Measurements from ENCODE around the gene PKP3. TPM values are rescaled to one million over a fixed set of nuclear protein-coding genes. Genes with fewer than 3 reads are reported as not detected.

PKP3 gene
- total and polyA plus RNA-seq, 2 donors (not counting 1 experiment from before 2014, with no cell fraction given), result 0.78 TPM; not detected in 1

DNA sequence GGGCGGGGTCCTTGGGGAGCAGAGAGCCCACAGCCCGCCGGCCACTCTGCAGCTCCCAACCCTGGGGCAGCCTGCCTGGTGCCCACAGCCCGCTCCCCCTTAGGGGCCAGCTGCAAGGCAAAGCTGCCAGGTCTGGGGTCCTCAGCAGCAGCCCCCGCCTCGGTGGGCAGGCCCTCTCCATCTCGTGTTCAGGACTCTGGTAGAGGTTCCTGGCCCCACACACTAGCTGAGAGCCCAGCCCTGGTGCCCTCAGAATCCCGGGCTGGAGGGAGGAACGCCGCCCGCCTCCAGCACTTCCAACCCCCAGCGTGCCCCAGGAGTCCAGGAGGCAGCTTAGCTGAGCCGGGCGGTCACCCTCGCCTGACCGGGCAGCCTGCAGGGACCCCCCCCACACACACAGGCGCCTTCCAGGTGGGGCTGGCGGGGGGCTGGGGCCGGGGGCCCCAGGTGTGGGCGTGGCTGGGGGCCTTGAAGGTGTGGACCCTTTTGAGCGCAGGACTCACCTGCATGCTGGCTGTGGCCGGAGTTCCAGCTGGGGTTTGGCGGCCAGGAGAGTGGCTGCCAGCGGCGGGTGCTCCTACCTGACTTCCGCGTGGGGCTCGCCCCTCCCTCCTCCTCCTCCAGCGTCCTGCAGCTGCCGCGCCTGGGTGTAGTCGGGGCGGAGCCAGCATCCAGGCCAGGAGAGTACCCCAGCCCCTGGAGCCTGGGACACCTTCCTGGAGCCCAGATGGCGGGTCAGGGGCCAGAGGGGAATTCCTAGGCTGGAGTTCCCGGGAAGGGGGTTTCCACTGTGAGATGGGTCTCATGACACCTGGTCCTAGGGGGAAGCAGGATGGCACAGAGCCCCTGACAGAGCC, 47.6 kb downstream of the PKP3 start, which contains the start of gene ANO9:
ANO9 (minus strand) TSS at position 594 of the 857 bp plus-strand sequence; CDS start at position 509, 85 bp downstream.
- Histone ChIP-seq H2AFZ (ENCODE audit: insufficient read depth, low read depth, low read length, poor library complexity, severe bottlenecking) (peak within 1 kb of the TSS; percentile 76), H3K9ac (ENCODE audit: low read length) (peak within 1 kb of the TSS; percentile 67), H3K36me3 (replicated peaks in 1 of 2; ENCODE audit: control extremely low read depth in 1 of 2, control insufficient read depth in 1 of 2, extremely low read depth in 1 of 2, insufficient read depth in 2 of 2, low read length in 1 of 2) (no peaks in the 10 kb centered on the region), H3K79me2 (ENCODE audit: control insufficient read depth, insufficient read depth, low read length) (peaks cover 16% of the 10 kb centered on the region), H4K20me1 (ENCODE audit: control insufficient read depth, insufficient read depth, low read length, poor library complexity, severe bottlenecking) (no peaks in the 10 kb centered on the region), H3K4me1 (ENCODE audit: control insufficient read depth in 2 of 2, insufficient read depth in 2 of 2, low read length in 2 of 2) (peaks cover 6 to 14% of the 10 kb centered on the region in 2 donors), H3K27me3 (replicated peaks in 1 of 4; ENCODE audit: control extremely low read depth in 1 of 4, control insufficient read depth in 3 of 4, insufficient read depth in 4 of 4, low read length in 3 of 4) (no peaks in the 10 kb centered on the region), H3K27ac (ENCODE audit: low read length in 2 of 2) (peak within 1 kb of the TSS in 1 of 2 donors; percentile 64), H3K9me3 (ENCODE audit: control extremely low read depth in 1 of 3, control insufficient read depth in 2 of 3, insufficient read depth in 1 of 3, low read length in 2 of 3) (no peaks in the 10 kb centered on the region), H3K4me3 (ENCODE audit: control extremely low read depth in 1 of 5, extremely low read depth in 1 of 5, insufficient read depth in 1 of 5, low read depth in 2 of 5, low read length in 4 of 5) (peak within 1 kb of the TSS in 4 of 5 experiments; percentile 41 to 58 (median 52)), H3K4me2 (replicated peaks; ENCODE audit: low read depth, low read length, poor library complexity, severe bottlenecking) (peak within 1 kb of the TSS; percentile 84)
- no peaks in the 10 kb centered on the region for H3K27me3 Mint-ChIP-seq
- ATAC-seq (ENCODE audit: low read depth), result peak; percentile 86
- H3K4me1 Mint-ChIP-seq, result peaks cover 13% of the 10 kb centered on the region
- H3K4me3 Mint-ChIP-seq, result peak within 1 kb of the TSS; percentile 75
- no peak within 1 kb of the TSS for H3K27ac Mint-ChIP-seq
- no peaks in the 10 kb centered on the region for H3K9me3 Mint-ChIP-seq (ENCODE audit: insufficient read depth)
- 23% methylated on average over 22 of the region's 35 CpGs for WGBS (ENCODE audit: insufficient coverage)
- peak; percentile 78 for DNase-seq
- intact Hi-C loops (cut with micrococcal nuclease), result no loop called here
- TF ChIP-seq, protein P1, sequence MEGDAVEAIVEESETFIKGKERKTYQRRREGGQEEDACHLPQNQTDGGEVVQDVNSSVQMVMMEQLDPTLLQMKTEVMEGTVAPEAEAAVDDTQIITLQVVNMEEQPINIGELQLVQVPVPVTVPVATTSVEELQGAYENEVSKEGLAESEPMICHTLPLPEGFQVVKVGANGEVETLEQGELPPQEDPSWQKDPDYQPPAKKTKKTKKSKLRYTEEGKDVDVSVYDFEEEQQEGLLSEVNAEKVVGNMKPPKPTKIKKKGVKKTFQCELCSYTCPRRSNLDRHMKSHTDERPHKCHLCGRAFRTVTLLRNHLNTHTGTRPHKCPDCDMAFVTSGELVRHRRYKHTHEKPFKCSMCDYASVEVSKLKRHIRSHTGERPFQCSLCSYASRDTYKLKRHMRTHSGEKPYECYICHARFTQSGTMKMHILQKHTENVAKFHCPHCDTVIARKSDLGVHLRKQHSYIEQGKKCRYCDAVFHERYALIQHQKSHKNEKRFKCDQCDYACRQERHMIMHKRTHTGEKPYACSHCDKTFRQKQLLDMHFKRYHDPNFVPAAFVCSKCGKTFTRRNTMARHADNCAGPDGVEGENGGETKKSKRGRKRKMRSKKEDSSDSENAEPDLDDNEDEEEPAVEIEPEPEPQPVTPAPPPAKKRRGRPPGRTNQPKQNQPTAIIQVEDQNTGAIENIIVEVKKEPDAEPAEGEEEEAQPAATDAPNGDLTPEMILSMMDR (IDR thresholded peaks at IDR 0.05), result no peak
- TF ChIP-seq EZH2 (IDR thresholded peaks at IDR 0.05; ENCODE audit: borderline replicate concordance, insufficient read depth, low read depth, low read length, poor library complexity, severe bottlenecking), result no peak
- ChIA-PET POLR2A (no interaction called here), CTCF (interaction anchor here (2.3 kb wide), 1 partner anchor 9 kb away, joined by 8 read pairs; the partner anchor contains the start of gene PTDSS2)

DNA sequence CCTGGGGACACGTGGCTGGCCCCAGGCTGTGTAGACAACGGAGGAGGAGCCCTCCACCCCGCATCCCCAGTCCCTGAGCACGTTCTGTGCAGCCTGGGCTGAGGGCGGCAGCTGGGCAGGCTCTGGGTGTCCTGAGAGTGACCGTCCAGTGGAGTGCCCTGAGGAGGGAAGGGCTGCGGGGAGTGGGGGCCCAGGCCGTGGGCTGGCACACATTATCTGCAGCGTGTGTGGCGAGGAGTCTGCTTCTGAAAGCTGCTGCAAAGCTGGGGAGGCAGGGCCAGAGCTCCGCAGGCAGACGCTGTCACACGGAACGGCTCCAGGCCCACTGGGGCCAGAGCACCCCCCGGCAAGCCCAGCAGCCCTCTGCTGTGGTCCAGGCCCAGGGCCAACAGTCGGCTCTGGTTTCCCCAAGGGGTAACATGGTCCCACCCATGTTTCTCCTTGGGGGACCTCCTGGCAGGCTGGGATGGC, 48.6 kb downstream of the PKP3 start:
- Mint-ChIP-seq H3K9me3 (ENCODE audit: insufficient read depth) (no peaks in the 10 kb centered on the region), H3K27ac (no peak overlapping the region), H3K4me3 (peak overlapping the region; percentile 19), H3K4me1 (peaks cover 10% of the 10 kb centered on the region), H3K27me3 (no peaks in the 10 kb centered on the region)
- H3K9me3 ChIP-seq (ENCODE audit: control extremely low read depth in 1 of 3, control insufficient read depth in 2 of 3, insufficient read depth in 1 of 3, low read length in 2 of 3), result no peaks in the 10 kb centered on the region
- H3K4me2 ChIP-seq (replicated peaks; ENCODE audit: low read depth, low read length, poor library complexity, severe bottlenecking), result no peak overlapping the region
- no peak for TF ChIP-seq EZH2 (IDR thresholded peaks at IDR 0.05; ENCODE audit: borderline replicate concordance, insufficient read depth, low read depth, low read length, poor library complexity, severe bottlenecking)
- TF ChIP-seq, protein P1 (IDR thresholded peaks at IDR 0.05), result no peak
- DNase-seq, result peak; percentile 14
- ATAC-seq (ENCODE audit: low read depth), result no peak
- H3K4me3 ChIP-seq (ENCODE audit: control extremely low read depth in 1 of 5, extremely low read depth in 1 of 5, insufficient read depth in 1 of 5, low read depth in 2 of 5, low read length in 4 of 5), result no peak overlapping the region
- intact Hi-C loops (cut with micrococcal nuclease), result no loop called here
- no peaks in the 10 kb centered on the region for H4K20me1 ChIP-seq (ENCODE audit: control insufficient read depth, insufficient read depth, low read length, poor library complexity, severe bottlenecking)
- H3K9ac ChIP-seq (ENCODE audit: low read length), result no peak overlapping the region
- ChIA-PET CTCF (no interaction called here), POLR2A (interaction anchor here (0.6 kb wide), 1 partner anchor 80 kb away, joined by 5 read pairs; no protein-coding TSS in a partner anchor)
- no peak overlapping the region for H3K27ac ChIP-seq (ENCODE audit: low read length in 2 of 2)
- H3K36me3 ChIP-seq (replicated peaks in 1 of 2; ENCODE audit: control extremely low read depth in 1 of 2, control insufficient read depth in 1 of 2, extremely low read depth in 1 of 2, insufficient read depth in 2 of 2, low read length in 1 of 2), result no peaks in the 10 kb centered on the region
- H2AFZ ChIP-seq (ENCODE audit: insufficient read depth, low read depth, low read length, poor library complexity, severe bottlenecking), result no peak overlapping the region
- peaks cover 16% of the 10 kb centered on the region for H3K79me2 ChIP-seq (ENCODE audit: control insufficient read depth, insufficient read depth, low read length)
- H3K27me3 ChIP-seq (replicated peaks in 1 of 4; ENCODE audit: control extremely low read depth in 1 of 4, control insufficient read depth in 3 of 4, insufficient read depth in 4 of 4, low read length in 3 of 4), result no peaks in the 10 kb centered on the region
- peaks cover 6 to 16% of the 10 kb centered on the region in 2 donors for H3K4me1 ChIP-seq (ENCODE audit: control insufficient read depth in 2 of 2, insufficient read depth in 2 of 2, low read length in 2 of 2)
- 84% methylated on average over 16 of the region's 16 CpGs for WGBS (ENCODE audit: insufficient coverage)
